ENCODE results near the gene NDUFV1.
"Not testable (repeated sequence)": the region's sequence is repeated elsewhere in the genome, so short reads cannot be mapped to it uniquely, and the experiment has no call there.

NDUFV1 gene

DNA sequence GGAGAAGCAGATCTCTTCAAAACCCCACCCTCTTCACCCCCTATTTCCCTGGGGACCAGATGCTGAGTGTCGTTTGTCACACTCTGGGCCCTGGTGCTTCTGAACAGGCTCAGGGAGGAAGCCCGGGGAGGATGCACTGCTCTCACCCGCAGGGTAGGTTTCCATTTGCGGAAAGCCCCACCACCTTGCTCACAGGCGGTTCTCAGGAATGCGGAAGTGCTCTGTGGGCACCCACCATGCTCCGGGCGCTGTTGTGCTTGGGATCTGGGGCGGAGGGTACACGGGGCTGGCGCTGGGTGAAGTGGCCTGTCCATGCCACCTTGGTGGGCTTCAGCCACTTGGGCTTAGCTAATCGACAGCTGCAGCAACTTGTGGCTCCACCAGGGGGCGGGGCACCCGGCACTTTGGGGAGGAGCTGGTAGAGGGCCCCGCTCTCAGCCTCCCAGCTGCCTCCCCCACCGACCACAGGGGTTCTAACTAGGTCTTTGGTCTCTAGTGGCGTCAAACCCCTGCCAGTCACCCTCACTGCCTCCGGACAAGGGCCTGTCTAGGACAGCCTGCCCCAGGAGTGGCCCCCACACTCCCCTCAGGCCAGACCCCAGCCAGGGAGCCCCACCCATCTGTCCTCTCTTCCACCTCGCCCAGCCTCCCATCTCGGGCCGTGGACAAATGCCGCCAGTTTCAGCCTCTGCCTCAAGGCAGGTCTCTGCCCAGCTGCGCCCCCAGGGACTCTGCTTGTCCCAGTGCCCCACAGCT lies 7.4 kb downstream of the NDUFV1 start:
- DNase-seq (ENCODE audit: low read depth) = peak; percentile 72
- H3K27me3 ChIP-seq (replicated peaks; ENCODE audit: control insufficient read depth, insufficient read depth, low read length) = peaks cover 13% of the 10 kb centered on the region
- H3K36me3 ChIP-seq (ENCODE audit: control insufficient read depth, insufficient read depth, low read length, severe bottlenecking) = peaks cover 39% of the 10 kb centered on the region
- peaks cover 5% of the 10 kb centered on the region for H3K4me1 ChIP-seq (ENCODE audit: control insufficient read depth, insufficient read depth, low read length)
- H3K9me3 ChIP-seq (ENCODE audit: control insufficient read depth, low read length) = no peaks in the 10 kb centered on the region
- H3K9ac ChIP-seq (ENCODE audit: low read length) = peak overlapping the region; percentile 46
- peak overlapping the region; percentile 61 for H3K4me3 ChIP-seq (ENCODE audit: low read length)

DNA sequence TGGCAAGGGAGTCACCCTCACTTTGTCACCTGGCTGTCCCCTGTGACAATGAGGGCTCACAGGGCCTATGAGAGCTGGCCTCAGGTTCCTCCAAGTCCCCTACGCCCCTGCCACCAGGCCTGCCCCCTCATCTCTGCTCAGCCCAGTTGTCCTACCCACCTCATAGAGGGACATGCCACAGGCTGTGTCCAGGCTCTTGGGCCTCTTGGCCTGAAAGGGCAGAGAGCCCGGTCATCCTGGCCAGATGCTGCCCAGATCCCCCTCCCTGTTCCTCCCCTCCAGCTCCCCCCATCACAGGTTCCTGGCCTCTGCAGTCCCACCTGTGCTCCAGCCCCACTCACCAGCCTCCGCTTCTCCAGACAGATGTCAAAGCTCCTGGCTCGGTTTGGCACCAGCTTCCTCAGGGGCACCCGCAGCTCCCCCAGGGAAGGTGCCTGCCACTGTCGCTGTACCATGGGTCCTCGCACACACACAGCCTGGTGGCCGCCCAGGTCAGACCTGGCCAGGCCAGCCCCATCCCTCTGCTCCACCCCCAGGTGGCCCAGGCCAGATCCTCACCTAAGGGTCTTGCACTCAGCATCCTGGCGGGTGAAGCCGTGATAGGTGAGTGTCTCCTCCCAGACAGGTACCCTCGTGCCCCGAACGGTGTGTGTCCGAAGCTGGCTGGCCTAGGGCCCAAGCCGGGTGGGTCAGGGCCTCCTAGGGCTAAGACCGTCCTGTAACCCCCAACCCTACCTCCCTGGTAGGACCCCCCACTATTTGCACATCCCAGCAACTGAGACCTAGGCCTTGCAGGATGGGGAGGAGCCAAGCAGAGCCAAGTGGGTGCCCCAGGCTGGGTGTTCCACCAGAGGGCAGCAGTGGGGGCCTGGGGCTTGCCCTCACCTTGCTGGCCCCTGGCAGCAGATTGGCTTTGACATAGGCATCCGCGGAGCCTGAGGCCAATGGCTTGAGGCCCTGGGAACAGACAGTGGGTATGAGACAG lies 8.3 kb downstream of the NDUFV1 start:
- no peak overlapping the region for H3K4me3 ChIP-seq (ENCODE audit: low read length)
- H3K9me3 ChIP-seq (ENCODE audit: control insufficient read depth, low read length) = no peaks in the 10 kb centered on the region
- H3K9ac ChIP-seq (ENCODE audit: low read length) = peak overlapping the region; percentile 46
- DNase-seq (ENCODE audit: low read depth) = no peak
- peaks cover 13% of the 10 kb centered on the region for H3K27me3 ChIP-seq (replicated peaks; ENCODE audit: control insufficient read depth, insufficient read depth, low read length)
- peaks cover 5% of the 10 kb centered on the region for H3K4me1 ChIP-seq (ENCODE audit: control insufficient read depth, insufficient read depth, low read length)
- peaks cover 30% of the 10 kb centered on the region for H3K36me3 ChIP-seq (ENCODE audit: control insufficient read depth, insufficient read depth, low read length, severe bottlenecking)

DNA sequence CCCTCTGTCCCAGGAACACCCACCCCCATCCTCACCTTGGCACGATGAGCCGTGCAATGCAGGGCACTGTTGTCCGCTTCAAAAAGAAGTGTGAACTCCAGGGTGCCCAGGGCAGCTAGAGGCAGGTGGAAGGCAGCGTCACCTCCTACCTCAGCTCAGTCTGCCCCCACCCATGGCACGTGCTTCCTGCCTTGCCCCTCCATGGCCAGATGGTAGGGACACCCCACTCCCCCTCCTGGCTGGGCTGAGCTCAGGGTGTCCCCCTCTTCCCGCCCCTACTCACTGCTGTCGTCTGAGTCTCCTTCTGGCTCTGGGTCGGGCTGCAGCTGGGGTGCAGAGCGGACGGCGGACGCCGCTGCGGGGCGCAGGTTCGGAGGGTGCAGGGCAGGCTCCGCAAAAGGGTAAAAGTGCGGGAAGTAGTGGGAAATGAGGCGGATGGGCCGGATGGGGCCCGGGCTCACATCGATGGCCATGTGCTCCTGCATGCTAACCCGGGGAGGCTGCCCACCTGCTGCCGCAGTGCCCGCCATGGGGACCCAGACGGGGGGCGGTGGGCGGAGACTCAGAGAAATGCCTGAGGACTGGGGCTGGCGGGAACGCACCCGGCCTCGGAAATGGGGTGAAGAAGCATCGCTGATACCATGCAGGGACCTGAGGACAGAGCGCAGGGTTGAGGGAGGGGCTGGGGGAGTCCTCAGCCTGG lies 9.1 kb downstream of the NDUFV1 start:
- no peak overlapping the region for H3K4me3 ChIP-seq (ENCODE audit: low read length)
- H3K9ac ChIP-seq (ENCODE audit: low read length) = no peak overlapping the region
- H3K27me3 ChIP-seq (replicated peaks; ENCODE audit: control insufficient read depth, insufficient read depth, low read length) = peaks cover 13% of the 10 kb centered on the region
- H3K4me1 ChIP-seq (ENCODE audit: control insufficient read depth, insufficient read depth, low read length) = peaks cover 5% of the 10 kb centered on the region
- no peak for DNase-seq (ENCODE audit: low read depth)
- peaks cover 21% of the 10 kb centered on the region for H3K36me3 ChIP-seq (ENCODE audit: control insufficient read depth, insufficient read depth, low read length, severe bottlenecking)
- H3K9me3 ChIP-seq (ENCODE audit: control insufficient read depth, low read length) = no peaks in the 10 kb centered on the region

DNA sequence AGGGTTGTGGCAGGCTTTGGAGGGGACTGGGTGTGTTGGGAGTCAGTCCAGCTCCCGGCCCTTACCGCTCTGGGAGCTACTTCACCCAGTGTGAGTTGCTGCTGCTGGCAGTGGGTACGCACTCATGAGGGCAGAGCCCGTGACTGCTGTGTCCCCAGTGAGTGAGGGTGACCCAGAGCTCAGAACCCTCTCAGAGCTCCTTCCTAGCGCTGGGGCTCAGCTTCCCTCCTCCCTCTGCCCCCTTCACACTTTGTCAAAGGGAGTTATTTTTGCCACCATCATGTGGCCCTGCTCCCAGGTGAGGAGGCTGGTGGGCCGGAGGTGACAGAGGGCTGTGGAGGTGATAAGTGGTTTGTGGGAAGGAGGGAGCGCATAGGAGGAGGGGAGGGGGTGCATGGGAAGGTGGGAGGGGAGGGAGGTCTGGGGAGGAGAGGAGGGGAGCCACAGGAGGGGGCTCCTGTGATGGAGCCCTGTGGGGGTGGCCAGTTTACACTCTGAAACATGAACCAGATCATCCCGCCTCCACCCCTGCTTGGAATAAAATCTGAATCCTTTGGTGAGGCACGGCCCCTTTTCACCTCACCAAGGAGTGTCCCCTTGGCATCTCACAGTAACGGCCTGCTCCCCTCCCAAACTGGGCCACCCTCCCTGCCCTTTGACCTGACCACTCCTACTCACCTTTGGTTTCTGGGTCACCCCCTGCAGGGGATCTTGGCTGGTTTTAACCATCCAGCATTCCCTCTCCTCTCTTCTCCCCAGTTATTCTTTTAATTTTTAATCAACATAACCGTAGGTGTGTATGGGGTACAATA lies 9.9 kb downstream of the NDUFV1 start:
- DNase-seq (ENCODE audit: low read depth) = no peak

DNA sequence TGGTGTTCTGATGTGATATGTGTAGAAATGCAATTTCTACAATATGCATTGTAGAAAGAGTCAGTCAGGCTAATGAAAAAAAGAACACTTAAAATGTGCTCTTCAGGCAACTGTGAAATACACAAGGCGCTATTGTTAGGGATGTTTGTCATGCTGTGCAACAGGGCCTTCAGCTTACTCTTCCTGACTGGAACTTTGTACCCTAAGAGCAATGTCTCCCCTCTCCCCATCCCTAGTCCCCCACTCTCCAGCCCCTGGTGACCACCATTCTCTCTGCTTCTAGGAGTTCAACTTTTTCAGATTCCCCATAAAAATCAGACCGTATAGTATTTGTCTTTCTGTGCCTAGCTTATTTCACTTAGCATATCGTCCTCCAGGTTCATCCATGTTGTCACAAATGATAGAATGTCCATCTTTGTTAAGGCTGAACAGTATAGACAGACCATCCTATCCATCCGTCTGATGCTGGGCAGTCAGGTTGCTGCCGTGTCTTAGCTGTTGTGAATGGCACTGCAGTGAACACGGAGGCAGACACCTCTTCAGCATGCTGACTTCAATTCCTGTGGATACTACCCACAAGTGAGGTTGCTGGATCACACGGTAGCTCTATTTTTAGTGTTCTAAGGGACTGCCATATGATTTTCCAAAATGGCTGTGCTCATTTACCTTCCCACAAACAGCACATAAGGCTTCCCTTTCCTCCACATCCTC lies 10.7 kb downstream of the NDUFV1 start:
- H3K36me3 ChIP-seq (ENCODE audit: control insufficient read depth, insufficient read depth, low read length, severe bottlenecking) = peaks cover 6% of the 10 kb centered on the region
- H3K27me3 ChIP-seq (replicated peaks; ENCODE audit: control insufficient read depth, insufficient read depth, low read length) = peaks cover 13% of the 10 kb centered on the region
- DNase-seq (ENCODE audit: low read depth) = no peak
- H3K4me1 ChIP-seq (ENCODE audit: control insufficient read depth, insufficient read depth, low read length) = peaks cover 5% of the 10 kb centered on the region
- no peak overlapping the region for H3K9ac ChIP-seq (ENCODE audit: low read length)
- no peak overlapping the region for H3K4me3 ChIP-seq (ENCODE audit: low read length)
- H3K9me3 ChIP-seq (ENCODE audit: control insufficient read depth, low read length) = no peaks in the 10 kb centered on the region

More for the DNA sequence above, 9.9 kb downstream of the NDUFV1 start:
- peaks cover 5% of the 10 kb centered on the region for H3K4me1 ChIP-seq (ENCODE audit: control insufficient read depth, insufficient read depth, low read length)
- peaks cover 14% of the 10 kb centered on the region for H3K36me3 ChIP-seq (ENCODE audit: control insufficient read depth, insufficient read depth, low read length, severe bottlenecking)
- peaks cover 13% of the 10 kb centered on the region for H3K27me3 ChIP-seq (replicated peaks; ENCODE audit: control insufficient read depth, insufficient read depth, low read length)
- H3K4me3 ChIP-seq (ENCODE audit: low read length) = no peak overlapping the region
- no peak overlapping the region for H3K9ac ChIP-seq (ENCODE audit: low read length)
- H3K9me3 ChIP-seq (ENCODE audit: control insufficient read depth, low read length) = no peaks in the 10 kb centered on the region

DNA sequence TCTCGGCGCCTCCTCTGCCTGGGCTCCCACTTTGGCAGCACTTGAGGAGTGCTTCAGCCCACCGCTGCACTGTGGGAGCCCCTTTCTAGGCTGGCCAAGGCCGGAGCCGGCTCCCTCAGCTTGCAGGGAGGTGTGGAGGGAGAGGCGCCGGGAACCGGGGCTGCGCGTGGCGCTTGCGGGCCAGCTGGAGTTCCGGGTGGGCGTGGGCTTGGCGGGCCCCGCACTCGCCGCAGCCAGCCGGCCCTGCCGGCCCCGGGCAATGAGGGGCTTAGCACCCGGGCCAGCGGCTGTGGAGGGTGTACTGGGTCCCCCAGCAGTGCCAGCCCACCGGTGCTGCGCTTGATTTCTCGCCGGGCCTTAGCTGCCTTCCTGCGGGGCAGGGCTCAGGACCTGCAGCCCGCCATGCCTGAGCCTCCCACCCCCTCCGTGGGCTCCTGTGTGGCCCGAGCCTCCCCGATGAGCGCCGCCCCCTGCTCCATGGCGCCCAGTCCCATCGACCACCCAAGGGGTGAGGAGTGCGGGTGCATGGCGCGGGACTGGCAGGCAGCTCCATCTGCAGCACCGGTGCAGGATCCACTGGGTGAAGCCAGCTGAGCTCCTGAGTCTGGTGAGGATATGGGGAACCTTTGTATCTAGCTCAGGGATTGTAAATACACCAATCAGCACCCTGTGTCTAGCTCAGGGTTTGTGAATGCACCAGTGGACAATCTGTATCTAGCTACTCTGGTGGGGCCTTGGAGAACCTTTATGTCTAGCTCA lies 12.3 kb downstream of the NDUFV1 start:
- H3K4me3 ChIP-seq (ENCODE audit: low read length); H3K9me3 ChIP-seq (ENCODE audit: control insufficient read depth, low read length); H3K4me1 ChIP-seq (ENCODE audit: control insufficient read depth, insufficient read depth, low read length); DNase-seq (ENCODE audit: low read depth); H3K36me3 ChIP-seq (ENCODE audit: control insufficient read depth, insufficient read depth, low read length, severe bottlenecking); H3K9ac ChIP-seq (ENCODE audit: low read length): not testable (repeated sequence)
- peaks cover 13% of the 10 kb centered on the region for H3K27me3 ChIP-seq (replicated peaks; ENCODE audit: control insufficient read depth, insufficient read depth, low read length)

DNA sequence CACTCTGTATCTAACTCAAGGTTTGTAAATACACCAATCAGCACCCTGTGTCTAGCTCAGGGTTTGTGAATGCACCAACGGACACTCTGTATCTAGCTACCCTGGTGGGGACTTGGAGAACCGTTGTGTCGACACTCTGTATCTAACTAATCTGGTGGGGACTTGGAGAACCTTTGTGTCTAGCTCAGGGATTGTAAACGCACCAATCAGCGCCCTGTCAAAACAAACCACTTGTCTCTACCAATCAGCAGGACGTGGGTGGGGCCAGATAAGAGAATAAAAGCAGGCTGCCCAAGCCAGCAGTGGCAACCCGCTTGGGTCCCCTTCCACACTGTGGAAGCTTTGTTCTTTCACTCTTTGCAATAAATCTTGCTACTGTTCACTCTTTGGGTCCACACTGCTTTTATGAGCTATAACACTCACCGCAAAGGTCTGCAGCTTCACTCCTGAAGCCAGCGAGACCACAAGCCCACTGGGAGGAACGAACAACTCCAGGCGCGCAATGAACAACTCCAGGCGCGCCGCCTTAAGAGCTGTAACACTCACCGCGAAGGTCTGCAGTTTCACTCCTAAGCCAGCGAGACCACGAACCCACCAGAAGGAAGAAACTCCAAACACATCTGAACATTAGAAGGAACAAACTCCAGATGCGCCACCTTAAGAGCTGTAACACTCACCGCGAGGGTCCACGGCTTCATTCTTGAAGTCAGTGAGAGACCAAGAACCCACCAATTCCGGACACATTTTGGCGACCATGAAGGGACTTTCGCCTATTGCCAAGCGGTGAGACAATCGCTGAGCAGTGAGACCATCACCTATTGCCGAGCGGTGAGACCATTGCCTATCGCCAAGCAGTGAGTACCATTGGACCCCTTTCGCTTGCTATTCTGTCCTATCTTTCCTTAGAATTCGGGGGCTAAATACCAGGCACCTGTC lies 13.2 kb downstream of the NDUFV1 start:
- DNase-seq (ENCODE audit: low read depth); H3K9ac ChIP-seq (ENCODE audit: low read length); H3K4me3 ChIP-seq (ENCODE audit: low read length): not testable (repeated sequence)

DNA sequence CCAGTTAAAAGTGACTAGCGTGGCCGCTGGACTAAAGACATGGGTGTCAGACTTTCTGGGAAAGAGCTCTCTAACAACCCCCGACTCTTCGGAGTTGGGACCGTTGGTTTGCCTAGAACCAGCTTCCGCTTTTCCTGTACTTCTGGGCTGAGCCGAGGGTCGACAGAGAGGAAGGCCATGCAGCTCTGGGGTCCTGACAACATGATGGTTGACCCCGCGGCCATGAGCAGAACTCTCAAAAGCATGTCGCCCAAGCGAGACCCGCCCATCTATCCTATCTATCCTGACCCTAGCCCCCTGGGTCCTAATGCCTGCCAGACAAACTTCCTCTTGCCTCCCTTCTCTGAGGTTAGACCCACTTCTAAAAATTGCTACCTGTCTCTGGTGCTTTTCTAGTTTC lies 13.9 kb downstream of the NDUFV1 start:
- not testable (repeated sequence) for H3K9me3 ChIP-seq (ENCODE audit: control insufficient read depth, low read length); H3K4me1 ChIP-seq (ENCODE audit: control insufficient read depth, insufficient read depth, low read length); H3K4me3 ChIP-seq (ENCODE audit: low read length); DNase-seq (ENCODE audit: low read depth); H3K36me3 ChIP-seq (ENCODE audit: control insufficient read depth, insufficient read depth, low read length, severe bottlenecking); H3K9ac ChIP-seq (ENCODE audit: low read length); H3K27me3 ChIP-seq (replicated peaks; ENCODE audit: control insufficient read depth, insufficient read depth, low read length)

More for the DNA sequence above, 13.2 kb downstream of the NDUFV1 start:
- peaks cover 11% of the 10 kb centered on the region for H3K27me3 ChIP-seq (replicated peaks; ENCODE audit: control insufficient read depth, insufficient read depth, low read length)
- not testable (repeated sequence) for H3K36me3 ChIP-seq (ENCODE audit: control insufficient read depth, insufficient read depth, low read length, severe bottlenecking); H3K4me1 ChIP-seq (ENCODE audit: control insufficient read depth, insufficient read depth, low read length); H3K9me3 ChIP-seq (ENCODE audit: control insufficient read depth, low read length)

DNA sequence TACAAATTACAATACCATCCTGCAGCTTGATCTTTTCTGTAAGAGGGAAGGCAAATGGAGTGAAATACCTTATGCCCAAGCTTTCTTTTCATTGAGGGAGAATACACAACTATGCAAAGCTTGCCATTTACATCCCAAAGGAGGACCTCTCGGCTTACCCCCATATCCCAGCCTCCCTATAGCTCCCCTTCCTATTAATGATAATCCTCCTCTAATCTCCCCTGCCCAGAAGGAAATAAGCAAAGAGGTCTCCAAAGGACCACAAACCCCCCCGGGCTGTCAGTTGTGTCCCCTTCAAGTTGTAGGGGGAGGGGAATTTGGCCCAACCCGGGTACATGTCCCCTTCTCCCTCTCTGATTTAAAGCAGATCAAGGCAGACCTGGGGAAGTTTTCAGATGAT lies 15.2 kb downstream of the NDUFV1 start:
- H3K27me3 ChIP-seq (replicated peaks; ENCODE audit: control insufficient read depth, insufficient read depth, low read length); H3K9ac ChIP-seq (ENCODE audit: low read length); H3K4me3 ChIP-seq (ENCODE audit: low read length); H3K36me3 ChIP-seq (ENCODE audit: control insufficient read depth, insufficient read depth, low read length, severe bottlenecking); H3K9me3 ChIP-seq (ENCODE audit: control insufficient read depth, low read length); H3K4me1 ChIP-seq (ENCODE audit: control insufficient read depth, insufficient read depth, low read length); DNase-seq (ENCODE audit: low read depth): not testable (repeated sequence)

All from adipocyte (in vitro differentiated cells).